ENCODE measurements around the gene SLC22A23.

The SLC22A23 gene, protein sequence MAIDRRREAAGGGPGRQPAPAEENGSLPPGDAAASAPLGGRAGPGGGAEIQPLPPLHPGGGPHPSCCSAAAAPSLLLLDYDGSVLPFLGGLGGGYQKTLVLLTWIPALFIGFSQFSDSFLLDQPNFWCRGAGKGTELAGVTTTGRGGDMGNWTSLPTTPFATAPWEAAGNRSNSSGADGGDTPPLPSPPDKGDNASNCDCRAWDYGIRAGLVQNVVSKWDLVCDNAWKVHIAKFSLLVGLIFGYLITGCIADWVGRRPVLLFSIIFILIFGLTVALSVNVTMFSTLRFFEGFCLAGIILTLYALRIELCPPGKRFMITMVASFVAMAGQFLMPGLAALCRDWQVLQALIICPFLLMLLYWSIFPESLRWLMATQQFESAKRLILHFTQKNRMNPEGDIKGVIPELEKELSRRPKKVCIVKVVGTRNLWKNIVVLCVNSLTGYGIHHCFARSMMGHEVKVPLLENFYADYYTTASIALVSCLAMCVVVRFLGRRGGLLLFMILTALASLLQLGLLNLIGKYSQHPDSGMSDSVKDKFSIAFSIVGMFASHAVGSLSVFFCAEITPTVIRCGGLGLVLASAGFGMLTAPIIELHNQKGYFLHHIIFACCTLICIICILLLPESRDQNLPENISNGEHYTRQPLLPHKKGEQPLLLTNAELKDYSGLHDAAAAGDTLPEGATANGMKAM

DNA sequence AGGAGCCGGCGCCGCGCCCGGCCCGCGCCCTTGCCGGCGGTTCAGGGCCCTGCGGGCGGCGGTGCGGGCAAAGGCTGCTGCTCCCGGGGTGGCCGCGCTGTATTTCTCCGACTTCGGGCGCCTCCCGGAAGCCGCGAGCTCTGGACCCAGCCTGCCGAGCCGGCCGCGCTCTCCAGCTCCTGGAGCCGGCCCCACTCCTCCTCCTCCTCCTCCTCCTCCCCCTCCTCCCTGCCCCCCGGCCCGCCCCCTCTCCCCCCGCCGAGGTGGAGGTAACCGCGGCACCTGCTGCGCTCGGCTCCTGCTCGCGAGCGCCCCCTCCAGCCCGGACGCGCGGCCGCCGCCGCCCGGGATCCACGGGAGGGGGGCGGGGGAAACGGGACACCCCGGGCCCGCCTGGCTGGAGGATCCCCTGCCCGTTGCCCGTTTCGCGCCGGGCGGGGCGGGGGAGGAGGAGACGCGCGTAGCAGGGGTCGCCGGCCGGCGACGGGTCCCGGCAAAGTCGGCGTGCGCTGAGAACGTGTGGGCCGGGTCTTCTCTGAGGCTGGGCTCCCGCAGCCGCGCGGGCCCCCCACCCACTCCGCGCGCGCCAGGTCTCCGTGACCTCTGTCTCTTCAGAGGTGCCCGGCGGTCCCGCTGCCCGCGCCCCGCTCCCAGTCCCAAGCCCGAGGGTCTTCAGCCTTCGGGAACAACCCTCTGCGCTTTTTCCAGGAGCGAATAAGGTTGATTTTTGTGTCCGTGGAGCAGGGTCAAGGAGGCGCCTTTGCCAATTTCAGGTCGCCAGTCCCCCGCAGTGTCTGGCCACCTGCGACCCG lies at the start of gene SLC22A23:
Gene SLC22A23 (minus strand): TSS at position 153 of the 812 bp plus-strand sequence. CDS start 491 bp downstream, outside the sequence.
- no peak for FAIRE-seq
- DNase-seq (ENCODE audit: low spot score): peak; percentile 93

DNA sequence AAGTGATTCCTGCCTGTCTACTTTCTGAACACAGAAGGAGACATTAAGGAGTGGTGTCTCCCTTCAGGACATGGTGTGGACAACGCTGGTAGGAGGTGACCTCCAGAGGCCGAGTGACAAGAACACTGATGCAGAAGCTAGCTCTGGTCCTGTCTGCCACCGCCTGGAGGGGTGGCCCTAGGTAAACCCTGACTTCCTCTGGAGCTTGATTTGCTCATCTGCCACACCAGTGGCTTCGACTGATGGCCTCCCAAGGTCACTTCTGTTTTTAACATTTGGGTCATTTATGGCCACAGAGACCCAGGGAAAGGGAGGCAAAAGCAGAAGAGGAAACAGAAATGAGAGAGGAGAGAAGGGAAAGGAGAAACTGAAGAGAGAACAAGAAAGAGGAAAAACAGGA lies 49.4 kb upstream of the SLC22A23 start:
- no peak for DNase-seq (ENCODE audit: low spot score)
- no peak for FAIRE-seq

DNA sequence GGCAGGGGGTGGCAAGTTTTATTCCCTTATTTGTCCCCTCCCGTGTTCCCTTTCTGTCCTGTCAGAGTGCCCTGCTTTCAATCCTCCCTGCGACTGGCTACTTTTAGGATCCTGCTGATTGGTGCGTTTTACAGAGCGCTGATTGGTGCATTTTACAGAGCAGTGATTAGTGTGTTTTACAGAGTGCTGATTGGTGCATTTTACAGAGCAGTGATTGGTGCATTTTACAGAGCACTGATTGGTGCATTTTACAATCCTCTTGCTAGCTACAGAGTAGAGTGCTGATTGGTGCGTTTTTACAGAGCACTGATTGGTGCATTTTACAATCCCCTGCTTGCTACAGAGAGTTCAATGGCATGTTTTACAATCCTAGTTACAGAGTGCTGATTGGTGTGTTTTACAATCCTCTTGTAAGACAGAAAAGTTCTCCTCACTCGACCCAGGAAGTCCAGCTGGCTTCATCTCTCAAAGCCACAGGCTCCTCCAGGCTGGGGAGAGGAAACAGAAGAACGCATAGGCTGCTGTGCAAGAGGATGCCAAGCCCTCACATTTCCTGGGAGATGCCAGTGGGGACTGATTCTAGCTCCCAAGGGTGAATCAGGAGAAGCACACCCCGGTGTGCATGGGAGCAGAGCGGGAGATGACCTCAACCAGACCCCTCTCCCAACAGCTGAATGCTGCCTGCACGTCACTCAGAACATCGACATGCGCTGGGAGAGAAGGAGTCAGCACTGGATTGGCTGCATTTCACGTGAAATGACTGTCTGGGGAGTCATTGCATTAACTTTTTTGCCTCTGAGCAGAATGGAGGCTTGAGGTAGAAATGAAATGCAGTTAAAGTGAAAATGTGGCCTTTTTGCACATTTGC lies 48.3 kb upstream of the SLC22A23 start:
- FAIRE-seq (no peak), DNase-seq (ENCODE audit: low spot score) (no peak)

DNA sequence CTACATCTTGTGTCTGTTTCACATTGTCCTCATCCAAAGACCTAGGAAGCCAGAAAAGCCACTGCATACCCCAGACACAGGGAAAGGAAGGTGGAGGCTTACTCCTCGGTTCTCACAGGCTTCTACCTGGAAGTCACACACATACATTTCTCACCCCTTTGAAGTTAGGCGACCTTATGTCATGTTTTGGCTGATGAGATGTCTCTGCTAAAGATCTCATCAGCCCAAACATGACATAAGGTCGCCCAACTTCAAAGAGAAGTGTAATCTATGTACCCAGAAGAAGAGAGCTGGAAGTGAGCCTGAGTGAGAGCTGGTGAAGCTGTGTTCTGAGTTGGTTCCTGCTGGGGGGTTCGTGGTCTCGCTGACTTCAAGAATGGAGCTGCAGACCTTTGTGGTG lies 47.5 kb upstream of the SLC22A23 start:
- no peak for FAIRE-seq

DNA sequence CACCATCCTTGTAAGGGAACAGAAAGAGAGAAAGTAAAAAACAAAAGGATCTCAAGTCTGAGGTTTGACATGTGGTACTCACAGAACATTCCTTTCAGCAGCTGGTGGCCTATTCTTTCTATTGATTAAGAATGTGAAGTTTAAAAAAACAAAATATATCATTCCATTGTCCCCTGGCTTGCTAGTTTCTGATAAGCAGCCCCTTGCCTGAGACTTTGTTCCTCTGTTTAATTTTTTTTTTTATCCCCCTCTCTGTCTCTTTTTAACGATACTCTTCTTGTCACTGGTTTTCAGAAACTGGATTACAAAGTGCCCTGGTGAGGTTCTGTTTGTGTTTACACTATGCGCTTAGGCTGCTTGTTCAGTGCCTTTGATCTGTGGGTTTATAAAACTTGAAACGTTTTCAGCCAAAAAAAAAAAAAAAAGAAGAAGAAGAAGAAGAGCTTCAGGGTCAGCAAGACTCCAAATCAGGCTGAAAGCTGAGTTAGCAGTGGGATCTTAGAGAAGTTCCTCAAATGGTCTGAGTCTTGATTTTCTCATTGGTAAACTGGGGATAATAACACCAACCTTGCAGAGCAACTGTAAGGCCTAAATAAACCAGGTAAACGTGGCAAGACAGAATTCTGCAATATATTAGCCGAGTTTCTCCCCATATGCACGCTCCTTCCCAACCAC lies 45.1 kb upstream of the SLC22A23 start:
- FAIRE-seq (no peak), DNase-seq (ENCODE audit: low spot score) (no peak)

More for the DNA sequence above, 47.5 kb upstream of the SLC22A23 start:
- DNase-seq (ENCODE audit: low spot score): no peak

DNA sequence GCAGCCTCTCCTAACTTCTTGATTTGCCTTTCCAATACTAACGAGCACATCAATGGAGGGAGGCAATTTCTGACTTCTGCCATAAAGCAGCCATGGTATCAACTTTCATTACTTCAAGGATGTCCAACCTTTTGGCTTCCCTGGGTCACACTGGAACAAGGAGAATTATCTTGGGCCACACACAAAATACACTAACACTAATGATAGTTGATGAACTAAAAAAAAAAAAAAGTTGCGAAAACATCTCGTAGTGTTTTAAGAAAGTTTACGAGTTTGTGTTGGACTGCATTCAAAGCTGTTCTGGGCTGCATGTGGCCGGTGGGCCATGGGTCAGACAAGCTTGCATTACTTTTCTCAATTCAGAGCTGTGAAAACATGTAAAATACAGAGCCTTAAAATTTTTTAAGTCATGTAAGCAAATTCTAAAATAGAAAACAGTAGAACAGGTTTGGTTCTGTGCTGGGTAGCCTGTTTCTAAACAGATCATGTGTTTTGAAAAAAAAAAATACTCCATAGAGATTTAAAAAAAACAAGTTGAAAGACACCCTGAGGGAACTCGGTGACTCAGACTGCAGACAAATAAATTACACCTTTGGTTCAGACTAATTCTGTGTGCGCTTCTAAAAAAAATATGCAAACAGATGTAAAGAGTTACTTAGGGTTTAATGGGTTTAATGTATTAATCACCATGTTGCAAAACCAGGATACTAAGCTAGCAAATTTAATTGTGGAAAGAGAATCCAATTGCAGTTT lies 43.6 kb upstream of the SLC22A23 start:
- DNase-seq (ENCODE audit: low spot score) (no peak), FAIRE-seq (no peak)

DNA sequence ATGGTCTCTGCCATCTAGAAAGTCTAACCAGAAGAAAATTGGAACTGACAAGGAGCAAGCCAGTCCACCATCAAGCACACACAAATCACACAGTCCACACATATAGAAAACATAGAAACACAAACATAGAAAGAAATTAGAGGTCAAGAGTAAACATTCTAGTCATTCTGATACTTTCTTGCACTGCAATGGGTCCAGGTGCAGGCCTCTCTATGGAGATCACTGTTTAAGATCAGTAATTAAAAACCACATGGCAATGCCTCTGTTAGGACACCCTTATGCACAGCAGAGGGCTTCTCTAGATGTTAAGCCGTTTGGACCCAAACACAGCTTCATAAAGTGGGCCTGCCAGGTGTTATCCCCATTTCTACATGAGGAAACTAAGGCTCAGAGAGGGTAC lies 42.8 kb upstream of the SLC22A23 start:
- FAIRE-seq: no peak
- DNase-seq (ENCODE audit: low spot score): no peak

DNA sequence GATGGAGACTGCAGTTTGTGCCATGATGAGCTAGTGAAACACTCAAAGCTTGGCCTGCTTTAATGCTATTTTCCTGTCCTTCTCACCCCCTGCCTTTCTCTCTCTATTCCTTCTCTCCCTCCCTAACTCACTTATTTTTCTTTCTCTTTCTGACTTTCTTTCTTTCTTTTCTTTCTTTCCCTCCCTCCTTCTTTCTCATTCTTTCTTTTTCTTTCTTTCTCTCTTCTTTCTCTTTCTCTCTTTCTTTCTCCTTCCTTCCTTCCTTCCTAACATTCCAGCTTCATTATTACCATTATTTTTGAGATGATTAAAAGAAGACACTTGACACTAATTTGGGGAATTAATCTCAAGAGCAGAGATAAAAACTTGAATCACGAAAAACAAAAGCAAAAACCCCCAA lies 39.5 kb upstream of the SLC22A23 start:
- FAIRE-seq (no peak), DNase-seq (ENCODE audit: low spot score) (no peak)

DNA sequence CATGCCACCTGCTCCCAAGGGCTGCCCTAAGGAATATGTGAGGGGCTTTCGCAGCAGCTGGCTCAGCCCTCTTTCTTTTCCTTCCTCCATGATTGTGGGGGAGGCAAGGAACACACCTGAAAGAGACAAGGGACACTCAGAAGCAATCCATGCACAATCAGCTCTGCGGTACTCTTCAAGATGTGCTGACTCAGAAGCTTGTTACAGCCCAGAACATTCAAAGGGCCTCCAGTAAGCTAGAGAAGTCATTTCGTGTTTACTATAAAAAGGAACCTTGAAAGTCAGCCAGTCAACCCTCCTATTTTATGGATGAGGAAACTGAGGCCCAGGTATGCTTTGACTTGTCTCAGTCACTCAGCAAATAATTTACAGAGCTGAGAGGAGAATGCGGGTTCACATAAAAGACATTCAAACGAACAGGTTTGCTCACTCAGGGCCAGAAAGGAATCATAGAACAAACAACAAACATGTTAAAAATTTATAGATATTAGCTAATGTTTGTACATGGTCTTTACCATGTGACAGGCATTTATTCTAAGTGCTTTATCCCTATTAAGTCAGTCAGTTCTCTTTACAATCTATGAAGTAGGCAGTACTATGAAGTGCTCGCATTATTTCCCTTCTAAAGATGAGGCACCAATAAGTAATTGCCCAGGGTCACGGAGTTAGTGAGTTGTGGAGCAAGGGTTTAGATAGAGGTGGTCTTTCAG lies 37.7 kb upstream of the SLC22A23 start:
- DNase-seq (ENCODE audit: low spot score) (no peak), FAIRE-seq (no peak)

DNA sequence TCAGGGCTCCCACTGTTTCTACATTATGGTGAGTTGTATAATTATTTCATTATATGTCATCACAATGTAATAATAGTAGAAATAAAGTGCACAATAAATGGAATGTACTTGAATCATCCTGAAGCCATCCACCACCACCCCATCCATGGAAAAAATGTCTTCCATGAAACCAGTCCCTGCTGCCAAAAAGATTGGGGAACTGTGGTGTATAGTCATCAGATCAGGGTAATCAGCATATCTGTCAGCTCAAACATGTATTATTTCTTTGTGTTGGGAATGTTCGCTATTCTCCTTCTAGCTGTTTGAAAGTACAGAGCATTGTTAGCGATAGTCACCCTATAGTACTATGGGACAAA lies 33.8 kb upstream of the SLC22A23 start:
- FAIRE-seq: no peak
- DNase-seq (ENCODE audit: low spot score): no peak

DNA sequence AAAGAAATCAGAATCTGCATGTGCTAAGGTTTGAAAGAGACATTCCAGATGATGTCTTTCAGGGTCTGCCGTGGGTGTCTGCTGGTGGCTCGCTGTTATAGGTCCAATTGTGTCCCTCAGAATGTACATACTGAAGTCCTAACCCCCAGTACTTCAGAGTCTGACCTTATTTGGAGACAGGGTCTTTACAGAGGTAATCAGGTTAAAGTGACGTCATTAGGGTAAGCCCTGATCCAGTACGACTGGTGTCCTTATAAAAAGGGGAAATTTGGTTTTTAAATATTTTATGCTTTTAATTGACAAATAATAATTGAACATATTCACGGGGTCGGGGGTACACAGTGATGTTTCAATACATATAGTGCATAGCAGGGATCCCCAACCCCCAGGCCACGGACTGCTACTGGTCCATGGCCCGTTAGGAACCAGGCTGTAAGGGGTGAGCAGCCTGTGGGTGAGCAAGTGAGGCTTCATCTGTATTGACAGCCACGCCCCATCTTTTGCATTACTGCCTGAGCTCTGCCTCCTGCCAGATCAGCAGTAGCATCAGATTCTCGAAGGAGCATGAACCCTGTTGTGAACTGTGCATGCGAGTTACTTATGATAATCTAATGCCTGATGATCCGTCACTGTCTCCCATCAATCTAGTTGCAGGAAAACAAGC lies 33.2 kb upstream of the SLC22A23 start:
- DNase-seq (ENCODE audit: low spot score) (no peak), FAIRE-seq (no peak)

DNA sequence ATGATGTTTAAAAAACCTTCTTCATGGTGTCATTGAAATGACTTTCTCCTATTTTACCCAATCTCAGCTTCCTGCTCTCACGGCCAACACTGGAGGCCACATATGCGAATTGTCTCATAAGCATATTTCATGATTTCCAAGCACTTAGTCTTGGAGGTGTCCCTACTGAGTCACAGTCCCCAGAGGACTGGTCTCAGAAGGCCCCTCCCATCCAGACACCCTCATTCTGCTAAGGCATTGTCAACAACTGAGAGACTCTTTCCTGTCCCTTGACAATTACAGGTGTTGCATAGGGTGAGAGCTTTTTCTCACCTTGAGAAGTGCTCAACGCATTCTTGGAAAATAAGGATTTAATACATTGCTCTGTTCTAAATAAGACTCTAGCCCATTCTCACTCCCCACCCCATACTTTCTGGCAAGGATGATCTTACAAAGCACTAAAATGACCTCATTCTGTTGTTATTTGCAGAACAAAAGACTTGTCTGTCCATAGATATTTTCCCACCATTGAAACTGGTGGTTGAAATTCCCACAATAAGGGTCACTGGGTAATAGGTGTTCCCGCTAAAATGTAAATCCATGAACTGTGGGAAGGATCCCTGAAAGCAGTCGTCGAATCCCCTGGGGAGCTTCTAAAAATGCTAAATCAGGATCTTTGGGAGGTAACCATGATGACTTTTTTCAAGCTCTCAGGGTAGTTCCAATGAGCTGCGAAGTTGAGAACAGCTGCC lies 32.3 kb upstream of the SLC22A23 start:
- DNase-seq (ENCODE audit: low spot score): peak; percentile 61
- no peak for FAIRE-seq

DNA sequence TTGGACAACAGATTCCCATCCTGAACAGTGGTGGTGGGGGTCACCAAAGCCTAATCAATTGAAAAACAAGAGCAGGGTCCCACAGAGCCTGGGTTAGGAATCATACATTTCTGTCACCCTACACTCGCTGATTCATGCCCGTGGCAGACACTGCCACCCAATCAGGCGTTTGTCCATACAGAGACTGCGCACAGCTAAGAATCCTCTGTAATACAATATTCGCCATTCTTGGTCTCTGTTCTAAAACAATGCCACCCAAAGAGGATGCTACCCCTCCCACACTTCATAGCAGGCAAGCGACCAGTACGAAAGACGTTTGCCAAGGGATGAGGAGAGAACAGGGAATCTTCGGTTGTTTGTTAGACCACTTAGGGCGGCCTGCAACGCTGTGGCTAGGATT lies 28.1 kb upstream of the SLC22A23 start:
- no peak for FAIRE-seq

DNA sequence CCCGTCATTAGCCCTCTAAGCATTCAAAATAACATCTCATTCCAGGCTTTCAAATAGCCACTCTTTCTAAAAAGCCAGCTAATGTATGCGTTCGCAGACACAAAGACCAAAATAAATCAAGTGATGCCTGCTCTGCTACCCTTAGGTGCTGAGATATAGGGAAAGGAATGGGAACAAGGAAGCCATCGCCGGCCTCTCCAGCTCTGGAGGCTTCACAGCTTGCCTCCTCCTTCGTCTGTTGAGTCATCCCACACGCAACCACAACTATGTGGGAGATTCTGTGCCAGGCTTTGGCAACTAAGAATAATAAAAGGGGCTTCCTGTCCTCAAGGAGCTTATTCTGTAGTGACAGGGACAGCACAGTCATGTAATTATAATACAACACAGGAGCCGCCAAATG lies 27.3 kb upstream of the SLC22A23 start:
- DNase-seq (ENCODE audit: low spot score): no peak
- no peak for FAIRE-seq

More for the DNA sequence above, 28.1 kb upstream of the SLC22A23 start:
- DNase-seq (ENCODE audit: low spot score): no peak

DNA sequence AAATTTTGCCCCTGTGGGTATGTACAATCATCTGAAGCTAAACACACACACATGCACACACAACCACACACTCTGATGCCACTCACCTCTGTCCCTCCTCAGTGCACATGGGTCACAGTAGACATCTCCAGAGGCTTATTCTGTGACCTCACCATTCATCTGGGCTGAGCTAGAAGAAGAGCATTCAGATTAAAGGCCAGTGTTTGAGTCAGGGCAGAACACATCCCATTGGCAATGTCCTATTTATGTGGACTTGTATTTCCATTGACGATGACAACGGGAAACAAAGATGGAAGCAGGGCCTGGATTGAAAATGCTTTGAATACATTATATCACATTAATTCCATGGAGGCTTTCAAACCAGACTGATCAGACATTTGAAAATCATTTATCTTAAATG lies 26.8 kb upstream of the SLC22A23 start:
- no peak for FAIRE-seq
- no peak for DNase-seq (ENCODE audit: low spot score)

DNA sequence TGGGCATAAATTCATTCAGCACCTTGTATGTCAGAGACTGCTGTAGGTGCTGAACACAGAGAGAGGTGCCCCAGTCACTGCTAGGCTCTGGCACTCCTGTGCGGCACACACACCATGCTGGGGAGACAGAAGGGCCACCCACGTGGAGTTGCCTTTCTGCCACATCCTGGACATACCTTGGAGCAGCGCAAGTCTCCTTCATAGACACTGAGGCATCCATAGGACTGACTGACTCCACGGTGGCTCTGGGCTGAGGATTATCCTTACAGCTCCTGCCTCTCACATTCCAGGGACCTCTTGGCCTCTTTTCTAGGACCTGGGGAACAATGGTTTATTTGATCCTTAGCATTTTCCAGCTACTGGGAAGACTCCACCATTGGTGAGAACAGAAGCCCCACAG lies 26.0 kb upstream of the SLC22A23 start:
- DNase-seq (ENCODE audit: low spot score) (no peak), FAIRE-seq (no peak)

DNA sequence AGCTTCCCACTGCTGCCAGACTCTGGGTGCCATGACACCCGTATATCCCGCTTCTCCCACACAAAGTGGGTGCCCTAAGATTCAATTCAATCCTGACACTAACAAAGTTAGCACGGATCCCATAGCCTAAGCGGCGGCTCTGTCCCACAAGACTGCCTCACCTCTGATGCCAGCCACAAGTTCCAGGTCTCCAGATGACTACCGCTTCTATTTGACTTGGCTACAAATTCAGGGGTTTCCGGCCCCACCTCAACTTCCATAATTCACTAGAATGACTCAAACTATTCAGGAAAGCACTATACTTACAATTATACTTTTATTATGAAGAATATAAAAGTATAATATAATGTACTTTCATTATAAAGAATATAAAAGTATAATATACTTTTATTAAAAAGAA lies 24.8 kb upstream of the SLC22A23 start:
- FAIRE-seq: no peak
- DNase-seq (ENCODE audit: low spot score): no peak

DNA sequence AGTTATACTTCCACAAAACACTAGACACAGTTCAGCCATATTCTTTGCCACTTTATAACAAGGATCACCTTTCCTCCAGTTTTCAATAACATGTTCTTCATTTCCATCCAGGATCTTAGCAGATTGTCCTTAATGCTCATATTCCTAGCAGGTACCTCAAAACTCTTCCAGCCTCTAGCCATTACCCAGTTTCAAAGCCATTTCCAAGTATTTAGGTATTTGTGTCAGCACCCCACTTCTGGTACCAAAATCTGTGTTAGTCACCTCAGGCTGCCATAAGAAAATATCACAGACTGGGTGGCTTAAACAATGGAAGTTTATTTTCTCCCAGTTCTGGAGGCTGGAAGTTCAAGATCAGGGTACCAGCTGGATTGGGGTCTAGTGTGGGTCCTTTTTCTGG lies 23.2 kb upstream of the SLC22A23 start:
- DNase-seq (ENCODE audit: low spot score) (no peak), FAIRE-seq (no peak)
